GM21360 (cell line): Measurements from ENCODE around the gene MDFI.

Experiments
- ATAC-seq: cut with Tn5 transposase; IDR thresholded peaks from one replicate; pipeline ENCODE4 v1.9.1; 2021; ENCODE audit warnings: mild to moderate bottlenecking, moderate library complexity; ENCODE audit not compliant: unreplicated experiment

Gene MDFI

GRCh38 chr6:41638002-41638934 is at the start of gene MDFI:
Gene MDFI (plus strand): TSS chr6:41638468. CDS start chr6:41638750, 282 bp downstream.
- ATAC-seq, result no peak

- no peak for ATAC-seq
Observed at GRCh38 chr6:41589223-41589622, 49.0 kb upstream of the MDFI start.

GRCh38 chr6:41589636-41590622 is 48.3 kb upstream of the MDFI start:
- ATAC-seq, result no peak

- no peak for ATAC-seq
Observed at GRCh38 chr6:41591122-41591521, 47.1 kb upstream of the MDFI start.

- ATAC-seq, result no peak
Observed at GRCh38 chr6:41591859-41592502, 46.3 kb upstream of the MDFI start.

GRCh38 chr6:41593406-41593805 is 44.9 kb upstream of the MDFI start:
- ATAC-seq, result no peak

- ATAC-seq, result no peak
Observed at GRCh38 chr6:41593839-41594238, 44.4 kb upstream of the MDFI start.

- no peak for ATAC-seq
Observed at GRCh38 chr6:41594326-41594725, 43.9 kb upstream of the MDFI start.

- no peak for ATAC-seq
Observed at GRCh38 chr6:41594766-41595165, 43.5 kb upstream of the MDFI start.

- no peak for ATAC-seq
Observed at GRCh38 chr6:41595166-41595565, 43.1 kb upstream of the MDFI start.

GRCh38 chr6:41596096-41596685 is 42.1 kb upstream of the MDFI start:
- no peak for ATAC-seq

- no peak for ATAC-seq
Observed at GRCh38 chr6:41596807-41597206, 41.5 kb upstream of the MDFI start.

- ATAC-seq, result no peak
Observed at GRCh38 chr6:41597246-41598000, 40.8 kb upstream of the MDFI start.

GRCh38 chr6:41598670-41599014 is 39.6 kb upstream of the MDFI start:
- ATAC-seq, result no peak

GRCh38 chr6:41599015-41599851 is 39.0 kb upstream of the MDFI start:
- no peak for ATAC-seq

GRCh38 chr6:41599852-41600445 is 38.3 kb upstream of the MDFI start:
- no peak for ATAC-seq

GRCh38 chr6:41600499-41601247 is 37.6 kb upstream of the MDFI start:
- ATAC-seq, result no peak

- no peak for ATAC-seq
Observed at GRCh38 chr6:41601248-41601549, 37.1 kb upstream of the MDFI start.
